ENCODE data around the gene ARHGAP1. TPM values are rescaled to one million over a fixed set of nuclear protein-coding genes. Genes with fewer than 3 reads are reported as not detected.

ARHGAP1 gene
- total and polyA plus RNA-seq, 2 of the 13 experiments (the other 11 are each of a cell fraction or from before 2014, with no cell fraction given): 18.6 to 30.3 TPM

DNA sequence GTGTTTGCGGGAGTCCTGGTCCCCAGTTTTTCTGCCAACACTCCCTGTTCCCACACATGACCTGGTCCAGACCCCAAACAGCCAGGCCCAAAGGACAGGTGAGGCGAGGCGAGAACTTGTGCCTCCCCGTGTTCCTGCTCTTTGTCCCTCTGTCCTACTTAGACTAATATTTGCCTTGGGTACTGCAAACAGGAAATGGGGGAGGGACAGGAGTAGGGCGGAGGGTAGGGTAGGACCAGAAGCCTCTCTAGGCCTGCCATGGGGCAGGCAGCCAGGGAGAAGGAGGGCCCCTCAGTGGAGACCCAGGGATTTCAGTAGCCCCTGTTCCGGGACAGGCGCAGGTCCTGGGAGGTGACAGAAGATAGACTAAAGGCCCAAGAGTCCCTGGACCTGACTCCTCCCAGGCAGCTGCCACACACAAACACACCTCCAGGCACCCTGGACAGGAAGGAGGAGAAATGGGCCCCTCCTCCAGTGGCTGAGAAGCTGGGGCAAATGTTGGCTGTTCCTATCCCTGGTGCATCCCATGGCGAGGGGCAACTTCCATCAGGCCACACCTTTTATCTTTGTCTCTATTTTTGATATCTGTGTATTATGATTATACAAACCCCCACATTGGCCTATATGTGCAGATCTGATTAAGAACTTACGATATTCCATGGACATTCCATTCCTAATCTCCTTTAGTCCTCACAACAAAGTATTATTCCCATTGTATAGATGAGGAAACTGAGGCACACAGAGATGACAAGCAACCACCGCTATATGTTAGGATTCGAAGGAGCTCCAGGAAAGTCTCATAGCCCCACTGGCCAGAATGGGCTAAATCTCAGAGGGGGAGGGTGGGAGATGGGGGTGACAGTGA, 18.0 kb upstream of the ARHGAP1 start (continued):
- TF ChIP-seq, protein P1, sequence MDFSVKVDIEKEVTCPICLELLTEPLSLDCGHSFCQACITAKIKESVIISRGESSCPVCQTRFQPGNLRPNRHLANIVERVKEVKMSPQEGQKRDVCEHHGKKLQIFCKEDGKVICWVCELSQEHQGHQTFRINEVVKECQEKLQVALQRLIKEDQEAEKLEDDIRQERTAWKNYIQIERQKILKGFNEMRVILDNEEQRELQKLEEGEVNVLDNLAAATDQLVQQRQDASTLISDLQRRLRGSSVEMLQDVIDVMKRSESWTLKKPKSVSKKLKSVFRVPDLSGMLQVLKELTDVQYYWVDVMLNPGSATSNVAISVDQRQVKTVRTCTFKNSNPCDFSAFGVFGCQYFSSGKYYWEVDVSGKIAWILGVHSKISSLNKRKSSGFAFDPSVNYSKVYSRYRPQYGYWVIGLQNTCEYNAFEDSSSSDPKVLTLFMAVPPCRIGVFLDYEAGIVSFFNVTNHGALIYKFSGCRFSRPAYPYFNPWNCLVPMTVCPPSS (IDR thresholded peaks at IDR 0.05): no peak
- TF ChIP-seq, protein P2, sequence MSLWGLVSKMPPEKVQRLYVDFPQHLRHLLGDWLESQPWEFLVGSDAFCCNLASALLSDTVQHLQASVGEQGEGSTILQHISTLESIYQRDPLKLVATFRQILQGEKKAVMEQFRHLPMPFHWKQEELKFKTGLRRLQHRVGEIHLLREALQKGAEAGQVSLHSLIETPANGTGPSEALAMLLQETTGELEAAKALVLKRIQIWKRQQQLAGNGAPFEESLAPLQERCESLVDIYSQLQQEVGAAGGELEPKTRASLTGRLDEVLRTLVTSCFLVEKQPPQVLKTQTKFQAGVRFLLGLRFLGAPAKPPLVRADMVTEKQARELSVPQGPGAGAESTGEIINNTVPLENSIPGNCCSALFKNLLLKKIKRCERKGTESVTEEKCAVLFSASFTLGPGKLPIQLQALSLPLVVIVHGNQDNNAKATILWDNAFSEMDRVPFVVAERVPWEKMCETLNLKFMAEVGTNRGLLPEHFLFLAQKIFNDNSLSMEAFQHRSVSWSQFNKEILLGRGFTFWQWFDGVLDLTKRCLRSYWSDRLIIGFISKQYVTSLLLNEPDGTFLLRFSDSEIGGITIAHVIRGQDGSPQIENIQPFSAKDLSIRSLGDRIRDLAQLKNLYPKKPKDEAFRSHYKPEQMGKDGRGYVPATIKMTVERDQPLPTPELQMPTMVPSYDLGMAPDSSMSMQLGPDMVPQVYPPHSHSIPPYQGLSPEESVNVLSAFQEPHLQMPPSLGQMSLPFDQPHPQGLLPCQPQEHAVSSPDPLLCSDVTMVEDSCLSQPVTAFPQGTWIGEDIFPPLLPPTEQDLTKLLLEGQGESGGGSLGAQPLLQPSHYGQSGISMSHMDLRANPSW (CRISPR knock-in tag; IDR thresholded peaks at IDR 0.05; ENCODE audit: borderline replicate concordance): peak; percentile 60; the same call in 1 of the 2 replicates
- TF ChIP-seq, protein P3, sequence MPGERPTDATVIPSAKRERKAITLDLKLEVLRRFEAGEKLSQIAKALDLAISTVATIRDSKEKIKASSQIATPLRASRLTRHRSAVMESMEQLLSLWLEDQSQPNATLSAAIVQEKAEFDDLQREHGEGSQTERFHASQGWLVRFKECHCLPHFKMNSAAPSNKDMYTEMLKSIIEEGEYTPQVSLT (CRISPR knock-in tag; IDR thresholded peaks at IDR 0.05; ENCODE audit: borderline replicate concordance, low read depth): no peak
- TF ChIP-seq TBX2 (CRISPR knock-in tag; IDR thresholded peaks at IDR 0.05; ENCODE audit: borderline replicate concordance) (peak; percentile 95), SRSF1 (optimal IDR thresholded peaks at IDR 0.05; ENCODE audit: low read depth, low read length) (no peak), ZNF292 (CRISPR knock-in tag; IDR thresholded peaks at IDR 0.05; ENCODE audit: borderline replicate concordance, low read depth) (0 out of 2 replicates have a peak, but pooled peaks have one; percentile 50), ARNT2 (CRISPR knock-in tag; IDR thresholded peaks at IDR 0.05; ENCODE audit: low read depth) (0 out of 2 replicates have a peak, but pooled peaks have one; percentile 32), AGO1 (IDR thresholded peaks at IDR 0.05; ENCODE audit: low read depth, low read length, poor library complexity, severe bottlenecking) (no peak), ZNF670 (CRISPR knock-in tag; IDR thresholded peaks at IDR 0.05; ENCODE audit: borderline replicate concordance) (peak; percentile 36), ZNF562 (CRISPR knock-in tag; IDR thresholded peaks at IDR 0.05; ENCODE audit: borderline replicate concordance) (no peak), HNF4A (CRISPR knock-in tag; IDR thresholded peaks at IDR 0.05) (peak; percentile 97)
- TF ChIP-seq, protein P4, sequence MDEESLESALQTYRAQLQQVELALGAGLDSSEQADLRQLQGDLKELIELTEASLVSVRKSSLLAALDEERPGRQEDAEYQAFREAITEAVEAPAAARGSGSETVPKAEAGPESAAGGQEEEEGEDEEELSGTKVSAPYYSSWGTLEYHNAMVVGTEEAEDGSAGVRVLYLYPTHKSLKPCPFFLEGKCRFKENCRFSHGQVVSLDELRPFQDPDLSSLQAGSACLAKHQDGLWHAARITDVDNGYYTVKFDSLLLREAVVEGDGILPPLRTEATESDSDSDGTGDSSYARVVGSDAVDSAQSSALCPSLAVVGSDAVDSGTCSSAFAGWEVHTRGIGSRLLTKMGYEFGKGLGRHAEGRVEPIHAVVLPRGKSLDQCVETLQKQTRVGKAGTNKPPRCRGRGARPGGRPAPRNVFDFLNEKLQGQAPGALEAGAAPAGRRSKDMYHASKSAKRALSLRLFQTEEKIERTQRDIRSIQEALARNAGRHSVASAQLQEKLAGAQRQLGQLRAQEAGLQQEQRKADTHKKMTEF (CRISPR knock-in tag; IDR thresholded peaks at IDR 0.05): peak; percentile 73
- TF ChIP-seq, protein P5, sequence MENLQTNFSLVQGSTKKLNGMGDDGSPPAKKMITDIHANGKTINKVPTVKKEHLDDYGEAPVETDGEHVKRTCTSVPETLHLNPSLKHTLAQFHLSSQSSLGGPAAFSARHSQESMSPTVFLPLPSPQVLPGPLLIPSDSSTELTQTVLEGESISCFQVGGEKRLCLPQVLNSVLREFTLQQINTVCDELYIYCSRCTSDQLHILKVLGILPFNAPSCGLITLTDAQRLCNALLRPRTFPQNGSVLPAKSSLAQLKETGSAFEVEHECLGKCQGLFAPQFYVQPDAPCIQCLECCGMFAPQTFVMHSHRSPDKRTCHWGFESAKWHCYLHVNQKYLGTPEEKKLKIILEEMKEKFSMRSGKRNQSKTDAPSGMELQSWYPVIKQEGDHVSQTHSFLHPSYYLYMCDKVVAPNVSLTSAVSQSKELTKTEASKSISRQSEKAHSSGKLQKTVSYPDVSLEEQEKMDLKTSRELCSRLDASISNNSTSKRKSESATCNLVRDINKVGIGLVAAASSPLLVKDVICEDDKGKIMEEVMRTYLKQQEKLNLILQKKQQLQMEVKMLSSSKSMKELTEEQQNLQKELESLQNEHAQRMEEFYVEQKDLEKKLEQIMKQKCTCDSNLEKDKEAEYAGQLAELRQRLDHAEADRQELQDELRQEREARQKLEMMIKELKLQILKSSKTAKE (CRISPR knock-in tag; IDR thresholded peaks at IDR 0.05; ENCODE audit: borderline replicate concordance): peak; percentile 92
- TF ChIP-seq, protein P6, sequence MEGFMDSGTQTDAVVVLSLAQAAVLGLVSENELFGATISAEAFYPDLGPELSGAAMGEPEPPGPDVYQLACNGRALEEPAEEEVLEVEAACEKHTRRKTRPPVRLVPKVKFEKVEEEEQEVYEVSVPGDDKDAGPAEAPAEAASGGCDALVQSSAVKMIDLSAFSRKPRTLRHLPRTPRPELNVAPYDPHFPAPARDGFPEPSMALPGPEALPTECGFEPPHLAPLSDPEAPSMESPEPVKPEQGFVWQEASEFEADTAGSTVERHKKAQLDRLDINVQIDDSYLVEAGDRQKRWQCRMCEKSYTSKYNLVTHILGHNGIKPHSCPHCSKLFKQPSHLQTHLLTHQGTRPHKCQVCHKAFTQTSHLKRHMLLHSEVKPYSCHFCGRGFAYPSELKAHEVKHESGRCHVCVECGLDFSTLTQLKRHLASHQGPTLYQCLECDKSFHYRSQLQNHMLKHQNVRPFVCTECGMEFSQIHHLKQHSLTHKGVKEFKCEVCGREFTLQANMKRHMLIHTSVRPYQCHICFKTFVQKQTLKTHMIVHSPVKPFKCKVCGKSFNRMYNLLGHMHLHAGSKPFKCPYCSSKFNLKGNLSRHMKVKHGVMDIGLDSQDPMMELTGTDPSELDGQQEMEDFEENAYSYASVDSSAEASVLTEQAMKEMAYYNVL (CRISPR knock-in tag; IDR thresholded peaks at IDR 0.05; ENCODE audit: borderline replicate concordance): no peak; the same call in 1 of the 2 replicates
- TF ChIP-seq, protein P7, sequence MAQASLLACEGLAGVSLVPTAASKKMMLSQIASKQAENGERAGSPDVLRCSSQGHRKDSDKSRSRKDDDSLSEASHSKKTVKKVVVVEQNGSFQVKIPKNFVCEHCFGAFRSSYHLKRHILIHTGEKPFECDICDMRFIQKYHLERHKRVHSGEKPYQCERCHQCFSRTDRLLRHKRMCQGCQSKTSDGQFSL (CRISPR knock-in tag; IDR thresholded peaks at IDR 0.05): 0 out of 2 replicates have a peak, but pooled peaks have one; percentile 41

Data from HepG2 (cell line).